Neural crest cell (in vitro differentiated cells): ENCODE data around the gene AFM. TPM values are rescaled to one million over a fixed set of nuclear protein-coding genes. Genes with fewer than 3 reads are reported as not detected.

Experiments used
- DNase-seq: peaks from one replicate; pipeline ENCODE4 v3.0.0; 2021; ENCODE audit warnings: low read depth, mixed read lengths, low spot score
- H3K27ac Mint-ChIP-seq: one replicate; pipeline ENCODE4 v1.8.0; 2021; ENCODE audit warnings: mild to moderate bottlenecking, mixed read lengths; ENCODE audit not compliant: unreplicated experiment
- H3K27me3 Mint-ChIP-seq: 2 replicates; pipeline ENCODE4 v1.8.0; 2021; ENCODE audit warnings: low read depth, mild to moderate bottlenecking, mixed read lengths
- H3K36me3 Mint-ChIP-seq: 2 replicates; pipeline ENCODE4 v1.8.0; 2021; ENCODE audit warnings: low read depth, mild to moderate bottlenecking, mixed read lengths
- H3K4me1 Mint-ChIP-seq: 2 replicates; pipeline ENCODE4 v1.8.0; 2021; ENCODE audit warnings: mixed read lengths
- H3K4me3 Mint-ChIP-seq: one replicate; pipeline ENCODE4 v1.8.0; 2021; ENCODE audit warnings: mild to moderate bottlenecking, mixed read lengths
- H3K9me3 Mint-ChIP-seq: 2 replicates; pipeline ENCODE4 v1.8.0; 2021; ENCODE audit warnings: mixed read lengths
- total RNA-seq: library from RNA; stranded (reverse); gene quantifications from 2 replicates; pipeline ENCODE4 v1.2.1, GENCODE V29; 2021
- TF ChIP-seq, protein P1 (sequence below): fragments of 200-600 bp; sonication (generic); conservative IDR thresholded peaks from 2 replicates; pipeline ENCODE4 v1.5.0; 2021; ENCODE audit warnings: antibody characterized with exemption, mild to moderate bottlenecking

Gene AFM
- total RNA-seq, 1 donor from 2014 or later = not detected

DNA sequence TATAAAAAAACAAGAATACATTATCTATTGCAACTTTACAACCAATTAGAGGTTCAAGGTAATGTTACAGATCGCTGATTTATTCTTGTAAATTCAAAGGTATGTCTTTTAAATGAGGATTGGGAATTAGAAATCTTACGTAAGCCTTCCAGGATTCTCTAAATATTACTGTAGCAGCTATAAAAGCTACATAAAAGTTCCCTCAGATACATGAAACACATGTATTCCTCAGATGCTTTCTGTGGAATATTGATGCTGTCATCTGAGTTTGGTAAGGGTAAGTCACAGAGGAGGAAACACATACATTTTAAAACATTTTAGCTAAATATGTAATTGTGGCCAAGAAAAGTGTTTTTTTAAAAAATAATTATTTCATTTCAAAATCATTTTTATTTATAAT lies 42.1 kb upstream of the AFM start:
- no peak for DNase-seq
- Mint-ChIP-seq H3K27ac (no peak overlapping the region), H3K4me1 (no peaks in the 10 kb centered on the region), H3K9me3 (no peaks in the 10 kb centered on the region), H3K27me3 (no peaks in the 10 kb centered on the region), H3K36me3 (no peaks in the 10 kb centered on the region), H3K4me3 (no peak overlapping the region)
- TF ChIP-seq, protein P1, sequence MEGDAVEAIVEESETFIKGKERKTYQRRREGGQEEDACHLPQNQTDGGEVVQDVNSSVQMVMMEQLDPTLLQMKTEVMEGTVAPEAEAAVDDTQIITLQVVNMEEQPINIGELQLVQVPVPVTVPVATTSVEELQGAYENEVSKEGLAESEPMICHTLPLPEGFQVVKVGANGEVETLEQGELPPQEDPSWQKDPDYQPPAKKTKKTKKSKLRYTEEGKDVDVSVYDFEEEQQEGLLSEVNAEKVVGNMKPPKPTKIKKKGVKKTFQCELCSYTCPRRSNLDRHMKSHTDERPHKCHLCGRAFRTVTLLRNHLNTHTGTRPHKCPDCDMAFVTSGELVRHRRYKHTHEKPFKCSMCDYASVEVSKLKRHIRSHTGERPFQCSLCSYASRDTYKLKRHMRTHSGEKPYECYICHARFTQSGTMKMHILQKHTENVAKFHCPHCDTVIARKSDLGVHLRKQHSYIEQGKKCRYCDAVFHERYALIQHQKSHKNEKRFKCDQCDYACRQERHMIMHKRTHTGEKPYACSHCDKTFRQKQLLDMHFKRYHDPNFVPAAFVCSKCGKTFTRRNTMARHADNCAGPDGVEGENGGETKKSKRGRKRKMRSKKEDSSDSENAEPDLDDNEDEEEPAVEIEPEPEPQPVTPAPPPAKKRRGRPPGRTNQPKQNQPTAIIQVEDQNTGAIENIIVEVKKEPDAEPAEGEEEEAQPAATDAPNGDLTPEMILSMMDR = no peak

DNA sequence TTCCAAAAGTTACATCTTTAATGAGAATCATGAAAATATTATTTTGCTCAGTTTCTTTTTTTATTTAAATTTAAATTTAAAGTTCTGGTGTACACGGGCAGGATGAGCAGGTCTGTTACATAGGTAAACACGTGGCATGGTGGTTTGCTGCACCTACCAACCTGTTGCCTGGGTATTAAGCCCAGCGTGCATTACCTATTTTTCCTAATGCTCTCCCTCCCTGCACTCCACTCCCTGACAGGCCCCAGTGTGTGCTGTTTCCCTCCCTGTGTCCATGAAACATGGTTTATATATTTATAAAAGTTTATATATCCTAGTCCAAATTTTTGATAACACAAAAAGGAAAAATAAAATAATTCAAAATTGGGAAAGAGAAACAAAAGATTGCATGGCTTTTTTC lies 41.6 kb upstream of the AFM start:
- H3K9me3 Mint-ChIP-seq = no peaks in the 10 kb centered on the region
- no peak overlapping the region for H3K4me3 Mint-ChIP-seq
- H3K27ac Mint-ChIP-seq = no peak overlapping the region
- TF ChIP-seq, protein P1 = no peak
- DNase-seq = no peak
- no peaks in the 10 kb centered on the region for H3K4me1 Mint-ChIP-seq
- H3K36me3 Mint-ChIP-seq = no peaks in the 10 kb centered on the region
- H3K27me3 Mint-ChIP-seq = no peaks in the 10 kb centered on the region

DNA sequence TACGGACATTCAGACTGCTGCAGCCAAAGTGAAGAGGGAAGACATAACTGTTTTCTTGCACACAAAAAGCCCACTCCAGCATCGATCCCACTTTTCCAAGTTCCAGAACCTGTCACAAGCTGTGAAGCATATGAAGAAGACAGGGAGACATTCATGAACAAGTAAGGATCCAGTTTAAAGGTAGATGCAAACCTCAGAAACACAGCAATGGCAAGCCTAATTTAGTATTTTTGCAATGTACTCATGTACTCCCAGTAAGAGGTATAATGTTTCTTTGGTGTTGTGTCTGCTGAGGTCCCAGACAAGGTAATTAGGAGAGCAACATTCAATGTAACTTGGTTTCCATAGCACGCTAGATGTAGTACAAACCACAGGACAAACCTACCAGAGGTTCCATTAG lies 40.9 kb upstream of the AFM start:
- Mint-ChIP-seq H3K9me3 (no peaks in the 10 kb centered on the region), H3K27ac (no peak overlapping the region), H3K4me1 (no peaks in the 10 kb centered on the region), H3K27me3 (no peaks in the 10 kb centered on the region), H3K36me3 (no peaks in the 10 kb centered on the region), H3K4me3 (no peak overlapping the region)
- TF ChIP-seq, protein P1 = no peak
- DNase-seq = no peak

DNA sequence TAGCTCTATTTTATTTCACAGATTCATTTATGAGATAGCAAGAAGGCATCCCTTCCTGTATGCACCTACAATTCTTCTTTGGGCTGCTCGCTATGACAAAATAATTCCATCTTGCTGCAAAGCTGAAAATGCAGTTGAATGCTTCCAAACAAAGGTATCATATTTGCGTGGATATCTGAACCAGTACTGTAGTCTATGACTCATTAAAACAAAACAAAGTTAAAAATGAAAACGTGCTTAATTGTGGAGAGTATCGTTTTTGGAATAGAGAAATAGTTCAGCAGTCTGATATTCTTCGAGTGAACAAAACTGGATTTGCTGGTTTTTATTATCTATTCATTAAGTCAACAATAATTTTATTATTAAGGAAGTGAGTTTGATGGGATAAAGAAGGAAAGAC lies 39.3 kb upstream of the AFM start:
- Mint-ChIP-seq H3K4me3 (no peak overlapping the region), H3K27me3 (no peaks in the 10 kb centered on the region), H3K4me1 (no peaks in the 10 kb centered on the region), H3K27ac (no peak overlapping the region), H3K36me3 (no peaks in the 10 kb centered on the region), H3K9me3 (no peaks in the 10 kb centered on the region)
- TF ChIP-seq, protein P1 = no peak
- no peak for DNase-seq

DNA sequence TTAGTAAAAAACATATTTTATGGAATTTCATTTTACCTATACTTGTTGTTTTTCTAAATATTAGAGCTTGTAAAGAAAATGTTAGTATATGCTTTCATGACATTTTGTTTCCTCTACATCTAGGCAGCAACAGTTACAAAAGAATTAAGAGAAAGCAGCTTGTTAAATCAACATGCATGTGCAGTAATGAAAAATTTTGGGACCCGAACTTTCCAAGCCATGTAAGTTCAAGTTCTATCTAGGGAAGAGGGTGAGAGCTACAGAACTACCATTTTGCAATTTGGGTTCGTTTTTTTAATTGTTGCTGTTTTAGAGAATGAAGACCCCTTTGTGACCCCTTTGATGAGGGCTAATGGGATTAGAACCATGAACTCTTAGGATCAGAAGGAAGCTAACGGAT lies 38.3 kb upstream of the AFM start:
- no peaks in the 10 kb centered on the region for H3K4me1 Mint-ChIP-seq
- no peaks in the 10 kb centered on the region for H3K9me3 Mint-ChIP-seq
- no peak overlapping the region for H3K4me3 Mint-ChIP-seq
- TF ChIP-seq, protein P1 = no peak
- H3K27ac Mint-ChIP-seq = no peak overlapping the region
- H3K27me3 Mint-ChIP-seq = no peaks in the 10 kb centered on the region
- no peak for DNase-seq
- no peaks in the 10 kb centered on the region for H3K36me3 Mint-ChIP-seq
